H1 (cell line): ENCODE measurements around the gene ZNF280B. TPM values are rescaled to one million over a fixed set of nuclear protein-coding genes. Genes with fewer than 3 reads are reported as not detected.

Source experiments
- CHD2 ChIP-seq: IDR thresholded peaks from 2 replicates; pipeline ENCODE4 v1.6.1; 2012; ENCODE audit warnings: low read length, improper control_type of control experiment
- NANOG ChIP-seq: IDR thresholded peaks from 2 replicates; pipeline ENCODE4 v1.6.1; 2011; ENCODE audit warnings: low read length, low read depth, mild to moderate bottlenecking, inconsistent platforms; ENCODE audit not compliant: insufficient read depth, poor library complexity, severe bottlenecking
- polyA plus RNA-seq, 7 experiments: library from polyadenylated mRNA; depleted of rRNA in 3 of 7; stranded (reverse) in 5 of 7; unstranded in 2 of 7; fragments of >200 nt in 5 of 7; fragments of 200-250 nt in 2 of 7; gene quantifications; 1 replicate in 5 of 7; 2 replicates in 1 of 7; 4 replicates in 1 of 7; pipeline versions ENCODE4 v1.2.1 to v1.2.3, GENCODE V29; 2011 to 2013; ENCODE audit warnings: missing spikeins in 2 of 7, mixed read lengths in 2 of 7
- total RNA-seq: library from RNA; stranded (reverse); fragmentation: NEBNext Ultra II Directional; extraction: Animal tissue kit (Norgen Biotek cat#: 25700); gene quantifications from 2 replicates; pipeline ENCODE4 v1.2.1, GENCODE V29; 2021

The ZNF280B gene
- total and polyA plus RNA-seq, 2 of the 8 experiments (the other 6 are each of a cell fraction or from before 2014, with no cell fraction given), result 4.8 to 11.7 TPM

- no peak for TF ChIP-seq NANOG
- no peak for TF ChIP-seq CHD2
- TF ChIP-seq, all 59 proteins: peak for 0
Observed at GRCh38 chr22:22553735-22554586, 45.4 kb upstream of the ZNF280B start (continued).
